Measurements from ENCODE around the gene CREBL2.

CREBL2 gene

GRCh38 chr12:12598864-12599263 lies 12.8 kb upstream of the CREBL2 start:
- H3K79me2 ChIP-seq, result no peaks in the 10 kb centered on the region
- H3K36me3 ChIP-seq (ENCODE audit: control insufficient read depth, insufficient read depth, low read length), result no peaks in the 10 kb centered on the region
- no peak overlapping the region for H3K4me2 ChIP-seq (ENCODE audit: low read length)
- no peaks in the 10 kb centered on the region for H3K27me3 ChIP-seq (ENCODE audit: control insufficient read depth, insufficient read depth, low read length)
- H3K9ac ChIP-seq, result no peak overlapping the region
- H3K4me1 ChIP-seq, result no peaks in the 10 kb centered on the region
- H3K9me3 ChIP-seq (ENCODE audit: control insufficient read depth, low read length), result no peaks in the 10 kb centered on the region
- no peak overlapping the region for H2AFZ ChIP-seq
- TF ChIP-seq CTCF (IDR thresholded peaks at IDR 0.05), result no peak
- H3K27ac ChIP-seq, result no peak overlapping the region
- no peak overlapping the region for H3K4me3 ChIP-seq (ENCODE audit: low read depth, low read length)

- Histone ChIP-seq H3K79me2 (no peaks in the 10 kb centered on the region), H3K27me3 (ENCODE audit: control insufficient read depth, insufficient read depth, low read length) (no peaks in the 10 kb centered on the region), H2AFZ (no peak overlapping the region), H3K36me3 (ENCODE audit: control insufficient read depth, insufficient read depth, low read length) (no peaks in the 10 kb centered on the region), H3K4me3 (ENCODE audit: low read depth, low read length) (no peak overlapping the region), H3K4me1 (no peaks in the 10 kb centered on the region), H3K4me2 (ENCODE audit: low read length) (no peak overlapping the region), H3K9me3 (ENCODE audit: control insufficient read depth, low read length) (no peaks in the 10 kb centered on the region), H3K9ac (no peak overlapping the region), H3K27ac (no peak overlapping the region)
- no peak for TF ChIP-seq CTCF (IDR thresholded peaks at IDR 0.05)
Observed at GRCh38 chr12:12599750-12600643, 11.7 kb upstream of the CREBL2 start.

GRCh38 chr12:12600659-12601058 lies 11.0 kb upstream of the CREBL2 start:
- H3K27me3 ChIP-seq (ENCODE audit: control insufficient read depth, insufficient read depth, low read length), result no peaks in the 10 kb centered on the region
- no peak overlapping the region for H3K27ac ChIP-seq
- no peaks in the 10 kb centered on the region for H3K4me1 ChIP-seq
- H3K9me3 ChIP-seq (ENCODE audit: control insufficient read depth, low read length), result no peaks in the 10 kb centered on the region
- no peak overlapping the region for H3K4me3 ChIP-seq (ENCODE audit: low read depth, low read length)
- no peak overlapping the region for H3K4me2 ChIP-seq (ENCODE audit: low read length)
- no peak for TF ChIP-seq CTCF (IDR thresholded peaks at IDR 0.05)
- no peak overlapping the region for H3K9ac ChIP-seq
- H3K36me3 ChIP-seq (ENCODE audit: control insufficient read depth, insufficient read depth, low read length), result no peaks in the 10 kb centered on the region
- H3K79me2 ChIP-seq, result no peaks in the 10 kb centered on the region
- no peak overlapping the region for H2AFZ ChIP-seq

GRCh38 chr12:12604740-12605139 lies 6.9 kb upstream of the CREBL2 start:
- H3K4me3 ChIP-seq (ENCODE audit: low read depth, low read length), result no peak overlapping the region

More at GRCh38 chr12:12604740-12605139, 6.9 kb upstream of the CREBL2 start:
- no peak for TF ChIP-seq CTCF (IDR thresholded peaks at IDR 0.05)
- H3K9me3 ChIP-seq (ENCODE audit: control insufficient read depth, low read length), result no peaks in the 10 kb centered on the region
- no peak overlapping the region for H2AFZ ChIP-seq
- no peaks in the 10 kb centered on the region for H3K79me2 ChIP-seq
- H3K4me2 ChIP-seq (ENCODE audit: low read length), result no peak overlapping the region
- H3K27ac ChIP-seq, result no peak overlapping the region
- no peaks in the 10 kb centered on the region for H3K27me3 ChIP-seq (ENCODE audit: control insufficient read depth, insufficient read depth, low read length)
- no peak overlapping the region for H3K9ac ChIP-seq
- no peaks in the 10 kb centered on the region for H3K36me3 ChIP-seq (ENCODE audit: control insufficient read depth, insufficient read depth, low read length)
- H3K4me1 ChIP-seq, result no peaks in the 10 kb centered on the region
